Heart left ventricle (tissue), 16 donors: ENCODE results near the gene SOS1. TPM values are rescaled to one million over a fixed set of nuclear protein-coding genes. Genes with fewer than 3 reads are reported as not detected.

ENCODE experiments used
- ATAC-seq, 4 donors: fragments of 200-7000 bp; cut with Tn5 transposase; one replicate each; pipeline ENCODE4 v1.9.1; 2020 to 2022; ENCODE audit warnings: moderate library complexity in 4 of 4, mild to moderate bottlenecking in 3 of 4, moderate number of reproducible peaks in 1 of 4
- DNase-seq, 5 donors: peaks; one replicate each; pipeline ENCODE4 v3.0.0-alpha.2; 2020
- H3K27ac ChIP-seq, 12 donors: fragments of 200-600 bp; sonication (generic) in 4 of 12; one replicate each; pipeline versions ENCODE4 v1.5.0 to v1.8.0; 2016 to 2022; ENCODE audit warnings: mild to moderate bottlenecking in 2 of 12
- H3K27me3 ChIP-seq, 9 donors: fragments of 200-600 bp; sonication (generic) in 2 of 9; one replicate each; pipeline versions ENCODE4 v1.5.1 to v1.8.0; 2016 to 2022; ENCODE audit warnings: mild to moderate bottlenecking in 3 of 9
- H3K36me3 ChIP-seq, 9 donors: fragments of 200-600 bp; sonication (generic) in 2 of 9; one replicate each; pipeline versions ENCODE4 v1.5.0 to v1.8.0; 2018 to 2022; ENCODE audit warnings: mild to moderate bottlenecking in 2 of 9
- H3K4me1 ChIP-seq, 12 donors: fragments of 200-600 bp; sonication (generic) in 4 of 12; one replicate each; pipeline versions ENCODE4 v1.5.0 to v1.8.0; 2016 to 2022; ENCODE audit warnings: mild to moderate bottlenecking in 3 of 12
- H3K4me3 ChIP-seq, 12 donors: fragments of 200-600 bp; sonication (generic) in 4 of 12; one replicate each; pipeline versions ENCODE4 v1.5.0 to v1.8.0; 2017 to 2022; ENCODE audit warnings: mild to moderate bottlenecking in 9 of 12, moderate library complexity in 4 of 12
- H3K9me3 ChIP-seq, 12 donors: fragments of 200-600 bp; sonication (generic) in 4 of 12; one replicate each; pipeline versions ENCODE4 v1.5.0 to v1.8.0; 2016 to 2022; ENCODE audit warnings: mild to moderate bottlenecking in 1 of 12
- CTCF ChIP-seq, 12 donors: fragments of 200-600 bp; sonication (generic) in 4 of 12; IDR thresholded peaks; one replicate each; pipeline versions ENCODE4 v1.5.0 to v1.8.0; 2018 to 2022; ENCODE audit warnings: antibody characterized with exemption in 12 of 12, mild to moderate bottlenecking in 5 of 12
- POLR2A ChIP-seq, 2 donors: fragments of 450-650 bp; IDR thresholded peaks; one replicate each; pipeline ENCODE4 v1.6.1; 2017; ENCODE audit warnings: antibody characterized with exemption in 2 of 2, mild to moderate bottlenecking in 2 of 2, moderate library complexity in 2 of 2
- WGBS, 4 donors: extraction: QIAGEN DNeasy Blood & Tissue Kit in 2 of 4; methylation state at CpG; one replicate each; pipeline versions ENCODE4 v1.1.5 to v1.1.7; 2013 to 2018; 5-methylcytosine and 5-hydroxymethylcytosine counted together
- intact Hi-C, 10 donors: fragments of 100-400 bp; cut with DNase I; formaldehyde crosslinking; loops; one replicate each; pipeline versions ENCODE4 v1.11.1 to v1.14.2; 2022
- polyA plus RNA-seq, 2 donors: library from polyadenylated mRNA; stranded (reverse); fragments of 200-250 nt; gene quantifications; one replicate each; pipeline ENCODE4 v1.2.3, GENCODE V29; 2013
- total RNA-seq, 9 donors: library from RNA; depleted of rRNA in 2 of 9; stranded (reverse); fragments of >200 nt in 2 of 9; fragmentation: NEBNext Ultra II Directional in 3 of 9; extraction: Animal tissue kit (Norgen Biotek cat#: 25700) in 3 of 9; gene quantifications; one replicate each; pipeline versions ENCODE4 v1.1.0 to v1.2.4, GENCODE V29; 2016 to 2023
- donor health status: ischemic (EF 13 %, LVEDD 7.1; RV severe dilation, severe dysfunction).
- donor health status: healthy with polysubstance abuse.
- donor health status: DM: no; HTN: yes; CAD: no.
- donor health status: DM: no; HTN: no; CAD: no.
- donor health status: ischemic (EF 25% LVEDD 6.9; RV normal size, moderate dysfunction).
- donor health status: ischemic (EF 25% LVEDD 5.7; RV mildly dilated, moderate dysfunction).
- donor health status: healthy.
- donor health status: DM: yes; HTN: yes; CAD: no.
- donor health status: ischemic (EF 35%, LVEDD 5.7; RV mildly dilated, moderate dysfunction).
- donor health status: nonischemic (EF 11% LVEDD 7.7; RV severe dilation, severe dysfunction).
- donor health status: DM: yes; HTN: yes; CAD: no.
- donor health status: PGD.
- donor health status: ischemic (EF 29% LVEDD 5.4; RV normal size, mild dysfunction).
- donor health status: nonischemic (EF 23%, LVEDD 6.1; RV moderate dilation, normal function).

SOS1 gene
- total and polyA plus RNA-seq, 11 donors = 4.7 to 54.5 (median 24.8) TPM

GRCh38 chr2:39119732-39120520, 925 bp downstream of the SOS1 start:
- peak overlapping the region; percentile 76 to 96 (median 92) for H3K4me3 ChIP-seq
- WGBS, 4 donors = 0 to 1% (median 0%) methylated on average over 45 to 63 of the region's 63 CpGs

GRCh38 chr2:39118786-39119499, 1.9 kb downstream of the SOS1 start:
- ATAC-seq (no peak), DNase-seq (no peak)
- Histone ChIP-seq H3K36me3 (peaks cover 0 to 8% (median 0%) of the 10 kb centered on the region in 9 donors), H3K4me1 (peaks cover 0 to 62% (median 35%) of the 10 kb centered on the region in 12 donors), H3K27ac (peak overlapping the region in 8 of 12 donors; percentile 84 to 96 (median 94)), H3K27me3 (no peaks in the 10 kb centered on the region), H3K4me3 (peak overlapping the region; percentile 76 to 96 (median 92)), H3K9me3 (no peaks in the 10 kb centered on the region)
- 9 to 13% (median 10%) methylated on average over 6 of the region's 6 CpGs for WGBS, 4 donors
- intact Hi-C loops = loop anchor here in 4 of 10 donors (5.0 to 10.0 kb wide), 3 partner anchors 47 to 57 kb away; no protein-coding TSS in a partner anchor
- TF ChIP-seq POLR2A (IDR thresholded peaks at IDR 0.05) (no peak), CTCF (IDR thresholded peaks at IDR 0.05) (no peak)

More at GRCh38 chr2:39119732-39120520, 925 bp downstream of the SOS1 start:
- intact Hi-C loops = loop anchor here (2.0 to 10.0 kb wide), 7 partner anchors 48 to 518 kb away; partner anchors contain the start of gene HNRNPLL (in 1 of the 10)
- peak overlapping the region; percentile 84 to 99 (median 94) for H3K27ac ChIP-seq
- DNase-seq (peak; percentile 50 to 76 (median 52)), ATAC-seq (peak in 3 of 4 donors; percentile 20 to 54 (median 50))
- no peaks in the 10 kb centered on the region for H3K27me3 ChIP-seq
- peaks cover 0 to 55% (median 34%) of the 10 kb centered on the region in 12 donors for H3K4me1 ChIP-seq
- peaks cover 0 to 8% (median 0%) of the 10 kb centered on the region in 9 donors for H3K36me3 ChIP-seq
- peak in 9 of 12 donors; percentile 12 to 59 (median 42) for TF ChIP-seq CTCF (IDR thresholded peaks at IDR 0.05)
- peak in 1 of 2 donors; percentile 11 for TF ChIP-seq POLR2A (IDR thresholded peaks at IDR 0.05)
- H3K9me3 ChIP-seq = no peaks in the 10 kb centered on the region

GRCh38 chr2:39115556-39115955, 5.3 kb downstream of the SOS1 start:
- Histone ChIP-seq H3K4me3 (no peak overlapping the region), H3K4me1 (peaks cover 0 to 49% (median 20%) of the 10 kb centered on the region in 12 donors), H3K9me3 (no peaks in the 10 kb centered on the region), H3K36me3 (peaks cover 0 to 15% (median 6%) of the 10 kb centered on the region in 9 donors), H3K27me3 (no peaks in the 10 kb centered on the region), H3K27ac (no peak overlapping the region)
- DNase-seq = no peak
- no peak for ATAC-seq
- TF ChIP-seq CTCF (IDR thresholded peaks at IDR 0.05) = no peak
- 91 to 98% (median 96%) methylated on average over 1 of the region's 1 CpG for WGBS, 4 donors
- intact Hi-C loops = loop anchor here in 4 of 10 donors (5.0 to 10.0 kb wide), 3 partner anchors 43 to 53 kb away; no protein-coding TSS in a partner anchor
